SK-N-MC (cell line): ENCODE measurements around the gene TOX4.

ENCODE experiments used
- EZH2 ChIP-seq: fragments of 200-600 bp; sonication (generic); IDR thresholded peaks from one replicate; pipeline ENCODE4 v1.6.1; 2017; ENCODE audit warnings: antibody characterized with exemption
- POLR2AphosphoS5 ChIP-seq: IDR thresholded peaks from 2 replicates; pipeline ENCODE4 v1.6.1; 2012; ENCODE audit warnings: mild to moderate bottlenecking, low read depth, low read length, borderline replicate concordance

GRCh38 chr14:21506557-21506956, 29.6 kb downstream of the TOX4 start:
- no peak for TF ChIP-seq POLR2AphosphoS5
- no peak for TF ChIP-seq EZH2
